SK-N-SH (cell line): ENCODE data around the gene COQ8B.

ENCODE experiments used
- CTCF ChIP-seq: fragments of 200-600 bp; sonication (generic); IDR thresholded peaks from 2 replicates; pipeline ENCODE4 v1.6.1; 2017; ENCODE audit warnings: antibody characterized with exemption, mild to moderate bottlenecking, moderate library complexity
- EZH2phosphoT487 ChIP-seq: fragments of 200-600 bp; sonication (generic); IDR thresholded peaks from 2 replicates; pipeline ENCODE4 v1.6.1; 2017; ENCODE audit warnings: low read depth, mixed run types, mild to moderate bottlenecking, antibody characterized with exemption, moderate library complexity, borderline replicate concordance
- FOSL2 ChIP-seq: IDR thresholded peaks from 2 replicates; pipeline ENCODE4 v1.4.0; 2012; ENCODE audit warnings: low read depth, mild to moderate bottlenecking, moderate library complexity, borderline replicate concordance
- FOXM1 ChIP-seq: IDR thresholded peaks from 2 replicates; pipeline ENCODE4 v1.4.0; 2012; ENCODE audit warnings: low read depth, mild to moderate bottlenecking
- GABPA ChIP-seq: IDR thresholded peaks from 2 replicates; pipeline ENCODE4 v1.4.0; 2012; ENCODE audit warnings: low read depth, mild to moderate bottlenecking
- JUND ChIP-seq: IDR thresholded peaks from 2 replicates; pipeline ENCODE4 v1.4.0; 2012
- TAF1 ChIP-seq: IDR thresholded peaks from 2 replicates; pipeline ENCODE4 v1.6.1; 2012; ENCODE audit warnings: low read depth, mild to moderate bottlenecking, low read length, moderate library complexity, borderline replicate concordance
- USF2 ChIP-seq: fragments of 150-350 bp; IDR thresholded peaks from 2 replicates; pipeline ENCODE4 v1.6.1; 2017; ENCODE audit warnings: antibody characterized with exemption, low read length, low read depth, borderline replicate concordance
- TF ChIP-seq, protein P1 (sequence below): IDR thresholded peaks from 2 replicates; pipeline ENCODE4 v1.4.0; 2012; ENCODE audit warnings: low read depth

GRCh38 chr19:40740747-40741146 is 24.1 kb upstream of the COQ8B start:
- TF ChIP-seq CTCF (no peak), FOSL2 (no peak), USF2 (no peak), FOXM1 (no peak), TAF1 (no peak), GABPA (no peak), EZH2phosphoT487 (no peak), JUND (no peak)
- TF ChIP-seq, protein P1, sequence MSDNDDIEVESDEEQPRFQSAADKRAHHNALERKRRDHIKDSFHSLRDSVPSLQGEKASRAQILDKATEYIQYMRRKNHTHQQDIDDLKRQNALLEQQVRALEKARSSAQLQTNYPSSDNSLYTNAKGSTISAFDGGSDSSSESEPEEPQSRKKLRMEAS, result no peak
